ENCODE data around the gene ZNF782.

DNA sequence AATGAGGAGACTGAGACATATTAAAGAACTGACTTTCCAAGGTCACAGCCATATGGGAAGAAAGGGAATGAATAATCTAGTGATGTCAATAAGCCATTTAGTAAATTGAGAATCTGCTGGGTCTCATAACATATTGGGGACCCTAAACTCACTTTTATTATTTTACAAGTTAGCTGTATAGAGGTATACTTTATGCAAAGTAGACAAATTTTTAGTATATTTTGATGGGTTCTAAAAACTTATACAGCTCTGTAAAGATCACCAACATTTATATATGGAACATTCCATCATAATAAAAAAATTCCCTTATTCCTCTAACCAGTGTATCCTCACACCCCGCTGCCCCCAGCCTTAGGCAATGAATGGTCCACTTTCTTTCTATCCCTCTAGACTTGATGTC is 40.7 kb downstream of the ZNF782 start:
- TF ChIP-seq POLR2AphosphoS5 (IDR thresholded peaks at IDR 0.05; ENCODE audit: borderline replicate concordance, low read depth, low read length), result no peak
- no peak for TF ChIP-seq EZH2 (IDR thresholded peaks at IDR 0.05)
- no peak for TF ChIP-seq FOXP2 (optimal IDR thresholded peaks at IDR 0.05; ENCODE audit: control extremely low read depth, extremely low read length, insufficient read depth)
